GM23248 (cell line): Measurements from ENCODE around the gene PLEKHB2.

ENCODE experiments used
- EZH2 ChIP-seq: fragments of 200-600 bp; sonication (generic); IDR thresholded peaks from 2 replicates; pipeline ENCODE4 v1.6.1; 2018; ENCODE audit warnings: antibody characterized with exemption, mild to moderate bottlenecking; ENCODE audit not compliant: insufficient read depth, poor library complexity, severe bottlenecking
- EZH2phosphoT487 ChIP-seq: fragments of 200-600 bp; sonication (generic); IDR thresholded peaks from 2 replicates; pipeline ENCODE4 v1.6.1; 2018; ENCODE audit warnings: antibody characterized with exemption, moderate library complexity, mild to moderate bottlenecking, low read depth; ENCODE audit not compliant: insufficient read depth

- TF ChIP-seq EZH2 (no peak), EZH2phosphoT487 (no peak)
Observed at GRCh38 chr2:131113566-131114227, 8.6 kb downstream of the PLEKHB2 start.
